Common myeloid progenitor, CD34-positive (primary cell): ENCODE results near the gene TUSC2. TPM values are rescaled to one million over a fixed set of nuclear protein-coding genes. Genes with fewer than 3 reads are reported as not detected.

Source experiments
- CTCF ChIA-PET: fragments of 350-600 bp; sonication (Branson Sonifier 250); formaldehyde crosslinking; loops from one replicate; lab custom pipeline; 2021; ENCODE audit warnings: antibody characterized with exemption; lab: Charles Lee
- POLR2A ChIA-PET: fragments of 350-600 bp; sonication (Branson Sonifier 250); formaldehyde crosslinking; loops from one replicate; lab custom pipeline; 2021; ENCODE audit warnings: antibody characterized with exemption; lab: Charles Lee
- DNase-seq, 3 donors: peaks; one replicate each; pipeline versions ENCODE4 v3.0.0 to v3.0.0-alpha.2; 2013
- H3K27ac ChIP-seq, 2 experiments: 1 replicate in 1 of 2; 2 replicates in 1 of 2; pipeline ENCODE4 v1.7.0; 2013; ENCODE audit warnings: inconsistent platforms in 2 of 2, low read length in 2 of 2, mild to moderate bottlenecking in 2 of 2, low read depth in 1 of 2, moderate library complexity in 1 of 2; ENCODE audit not compliant: severe bottlenecking in 2 of 2, insufficient read depth in 1 of 2, poor library complexity in 1 of 2
- H3K27me3 ChIP-seq, 5 experiments: replicated peaks in 2 of 5; 1 replicate in 3 of 5; 2 replicates in 2 of 5; pipeline versions ENCODE4 v1.6.1 to v1.7.0; 2013; ENCODE audit warnings: low read length in 4 of 5, mild to moderate bottlenecking in 2 of 5, moderate library complexity in 2 of 5, inconsistent platforms in 1 of 5; ENCODE audit not compliant: insufficient read depth in 5 of 5, control insufficient read depth in 4 of 5
- H3K36me3 ChIP-seq, 4 experiments: 1 replicate in 2 of 4; 2 replicates in 2 of 4; pipeline versions ENCODE4 v1.6.1 to v1.7.0; 2013; ENCODE audit warnings: low read length in 3 of 4, control low read depth in 1 of 4, mild to moderate bottlenecking in 1 of 4; ENCODE audit not compliant: control insufficient read depth in 4 of 4, insufficient read depth in 4 of 4
- H3K4me1 ChIP-seq, 4 experiments: 1 replicate in 3 of 4; 2 replicates in 1 of 4; pipeline versions ENCODE4 v1.6.1 to v1.7.1; 2013; ENCODE audit warnings: low read length in 3 of 4, mild to moderate bottlenecking in 3 of 4, control low read depth in 1 of 4, inconsistent platforms in 1 of 4, moderate library complexity in 1 of 4; ENCODE audit not compliant: control insufficient read depth in 4 of 4, insufficient read depth in 4 of 4; ENCODE audit errors: control extremely low read depth in 1 of 4
- H3K4me3 ChIP-seq, 7 experiments: 1 replicate in 4 of 7; 2 replicates in 3 of 7; pipeline versions ENCODE4 v1.5.1 to v1.7.0; 2013; ENCODE audit warnings: mild to moderate bottlenecking in 7 of 7, low read length in 6 of 7, moderate library complexity in 6 of 7, inconsistent platforms in 2 of 7, low read depth in 2 of 7, control low read depth in 1 of 7; ENCODE audit not compliant: insufficient read depth in 4 of 7, control insufficient read depth in 1 of 7; ENCODE audit errors: extremely low read depth in 1 of 7
- H3K9me3 ChIP-seq, 5 experiments: 1 replicate in 4 of 5; 2 replicates in 1 of 5; pipeline versions ENCODE4 v1.6.1 to v1.7.1; 2013; ENCODE audit warnings: low read length in 4 of 5, mild to moderate bottlenecking in 2 of 5, inconsistent platforms in 1 of 5, low read depth in 1 of 5, moderate library complexity in 1 of 5; ENCODE audit not compliant: control insufficient read depth in 4 of 5, insufficient read depth in 2 of 5; ENCODE audit errors: control extremely low read depth in 1 of 5
- WGBS: methylation state at CpG from one replicate; pipeline ENCODE4 v1.1.5; 2013; ENCODE audit not compliant: insufficient coverage; 5-methylcytosine and 5-hydroxymethylcytosine counted together
- polyA plus RNA-seq: library from polyadenylated mRNA; unstranded; fragments of 120-200 nt; gene quantifications from one replicate; pipeline ENCODE4 v1.2.1, GENCODE V29; 2013

TUSC2 gene
- polyA plus RNA-seq, result 10.9 TPM

- ChIA-PET POLR2A (interaction anchor here (0.6 to 2.3 kb wide), 7 partner anchors 10 to 1172 kb away, joined by 3 to 31 read pairs (median 5); partner anchors contain the start of genes HYAL1, HYAL3, NAA80 and RASSF1), CTCF (interaction anchor here (1.0 to 3.5 kb wide), 13 partner anchors 9 to 136 kb away, joined by 3 to 21 read pairs (median 5); partner anchors contain the start of genes GNAT1, HYAL1, HYAL3 and NAA80)
- 3% methylated on average over 49 of the region's 55 CpGs for WGBS
- Histone ChIP-seq H3K9me3 (no peaks in the 10 kb centered on the region), H3K27me3 (no peaks in the 10 kb centered on the region), H3K4me1 (peaks cover 0 to 40% (median 28%) of the 10 kb centered on the region in 4 experiments), H3K4me3 (peak within 1 kb of the TSS; percentile 67 to 94 (median 84)), H3K36me3 (peaks cover 5 to 47% (median 43%) of the 10 kb centered on the region in 4 experiments), H3K27ac (peak within 1 kb of the TSS; percentile 67 to 87)
- DNase-seq, result peak; percentile 96 to 98 (median 97)
These were observed at the start of gene TUSC2 for GRCh38 chr3:50327943-50328691. TUSC2 (minus strand) TSS chr3:50328223; CDS start chr3:50328099, 124 bp downstream.

- H3K9me3 ChIP-seq, result no peaks in the 10 kb centered on the region
- no peak for DNase-seq
- no peak overlapping the region for H3K27ac ChIP-seq
- CTCF ChIA-PET, result interaction anchor here (0.6 to 1.7 kb wide), 4 partner anchors 10 to 115 kb away, joined by 3 to 5 read pairs (median 4); no protein-coding TSS in a partner anchor
- H3K27me3 ChIP-seq, result no peaks in the 10 kb centered on the region
- 88% methylated on average over 7 of the region's 7 CpGs for WGBS
- H3K36me3 ChIP-seq, result no peaks in the 10 kb centered on the region
- peaks cover 0 to 20% (median 15%) of the 10 kb centered on the region in 4 experiments for H3K4me1 ChIP-seq
- POLR2A ChIA-PET, result no interaction called here
- no peak overlapping the region for H3K4me3 ChIP-seq
These were observed 47.4 kb upstream of the TUSC2 start for GRCh38 chr3:50375258-50375931.

GRCh38 chr3:50374363-50375257 is 46.6 kb upstream of the TUSC2 start:
- Histone ChIP-seq H3K4me3 (no peak overlapping the region), H3K27me3 (no peaks in the 10 kb centered on the region), H3K4me1 (peaks cover 0 to 20% (median 15%) of the 10 kb centered on the region in 4 experiments), H3K9me3 (no peaks in the 10 kb centered on the region), H3K27ac (no peak overlapping the region), H3K36me3 (no peaks in the 10 kb centered on the region)
- DNase-seq, result no peak
- POLR2A ChIA-PET, result no interaction called here
- 83% methylated on average over 13 of the region's 22 CpGs for WGBS
- CTCF ChIA-PET, result interaction anchor here (0.6 to 1.7 kb wide), 3 partner anchors 11 to 114 kb away, joined by 3 to 5 read pairs (median 3); no protein-coding TSS in a partner anchor

GRCh38 chr3:50373146-50374051 is 45.4 kb upstream of the TUSC2 start:
- no peaks in the 10 kb centered on the region for H3K36me3 ChIP-seq
- WGBS, result 73% methylated on average over 9 of the region's 12 CpGs
- H3K27me3 ChIP-seq, result no peaks in the 10 kb centered on the region
- no peaks in the 10 kb centered on the region for H3K9me3 ChIP-seq
- no peak for DNase-seq
- no peak overlapping the region for H3K27ac ChIP-seq
- no peak overlapping the region for H3K4me3 ChIP-seq
- H3K4me1 ChIP-seq, result peaks cover 0 to 20% (median 15%) of the 10 kb centered on the region in 4 experiments
- ChIA-PET POLR2A (no interaction called here), CTCF (interaction anchor here (1.4 kb wide), 1 partner anchor 20 kb away, joined by 5 read pairs; no protein-coding TSS in a partner anchor)

GRCh38 chr3:50372349-50372748 is 44.3 kb upstream of the TUSC2 start:
- no peak overlapping the region for H3K4me3 ChIP-seq
- DNase-seq, result peak; percentile 46 to 77 (median 70)
- H3K27me3 ChIP-seq, result no peaks in the 10 kb centered on the region
- H3K27ac ChIP-seq, result no peak overlapping the region
- H3K36me3 ChIP-seq, result no peaks in the 10 kb centered on the region
- ChIA-PET CTCF (interaction anchor here (0.6 to 1.4 kb wide), 3 partner anchors 18 to 24 kb away, joined by 3 to 5 read pairs (median 3); no protein-coding TSS in a partner anchor), POLR2A (no interaction called here)
- WGBS, result 80% methylated on average over 5 of the region's 8 CpGs
- H3K4me1 ChIP-seq, result peaks cover 0 to 20% (median 15%) of the 10 kb centered on the region in 4 experiments
- H3K9me3 ChIP-seq, result no peaks in the 10 kb centered on the region
